PC-3 (cell line): Measurements from ENCODE around the gene RANGAP1. TPM values are rescaled to one million over a fixed set of nuclear protein-coding genes. Genes with fewer than 3 reads are reported as not detected.

Experiments
- ATAC-seq: fragments of 200-7000 bp; cut with Tn5 transposase; 2 replicates; pipeline ENCODE4 v1.9.1; 2020; ENCODE audit warnings: mild to moderate bottlenecking, moderate library complexity
- BruUV-seq: library from RNA; stranded (reverse); fragments of 400-500 nt; replicated peaks from 2 replicates; lab custom pipeline; 2021; lab: Mats Ljungman, UMichigan
- CTCF ChIA-PET: fragments of 300-600 bp; sonication (Branson Sonifier 250); formaldehyde crosslinking; loops from one replicate; lab custom pipeline; 2022; ENCODE audit warnings: antibody characterized with exemption; lab: Charles Lee
- POLR2A ChIA-PET: fragments of 300-600 bp; sonication (Branson Sonifier 250); formaldehyde crosslinking; loops from one replicate; lab custom pipeline; 2022; ENCODE audit warnings: antibody characterized with exemption; ENCODE audit not compliant: unreplicated experiment; lab: Charles Lee
- DNase-seq: peaks from one replicate; pipeline ENCODE4 v3.0.0-alpha.2; 2015
- H2AFZ ChIP-seq: fragments of 300-600 bp; sonication (generic); 2 replicates; pipeline ENCODE4 v1.6.0; 2016; ENCODE audit warnings: antibody characterized with exemption, low read length
- H3F3A ChIP-seq: fragments of 300-600 bp; sonication (generic); one replicate; pipeline ENCODE4 v1.6.0; 2017; ENCODE audit warnings: antibody characterized with exemption, low read length, control low read depth, mild to moderate bottlenecking; ENCODE audit not compliant: unreplicated experiment
- H3K27ac ChIP-seq: fragments of 300-600 bp; sonication (generic); 2 replicates; pipeline ENCODE4 v1.5.1; 2016; ENCODE audit warnings: mild to moderate bottlenecking, low read length
- H3K27me3 ChIP-seq: fragments of 300-600 bp; sonication (generic); 2 replicates; pipeline ENCODE4 v1.6.1; 2016; ENCODE audit warnings: low read length, mixed read lengths
- H3K36me3 ChIP-seq: fragments of 300-600 bp; sonication (generic); 2 replicates; pipeline ENCODE4 v1.6.1; 2016; ENCODE audit warnings: low read depth, mixed run types, low read length, mixed read lengths
- H3K4me1 ChIP-seq: fragments of 300-600 bp; sonication (generic); 2 replicates; pipeline ENCODE4 v1.5.1; 2016; ENCODE audit warnings: low read length; ENCODE audit not compliant: insufficient read depth
- H3K4me2 ChIP-seq: fragments of 300-600 bp; sonication (generic); 2 replicates; pipeline ENCODE4 v1.6.0; 2016; ENCODE audit warnings: low read length
- H3K4me3 ChIP-seq: fragments of 300-600 bp; sonication (generic); 2 replicates; pipeline ENCODE4 v1.5.1; 2016; ENCODE audit warnings: mild to moderate bottlenecking, low read length, mixed read lengths
- H3K79me2 ChIP-seq: fragments of 300-600 bp; sonication (generic); 2 replicates; pipeline ENCODE4 v1.6.1; 2017; ENCODE audit warnings: low read length, mixed read lengths
- H3K9ac ChIP-seq: fragments of 300-600 bp; sonication (generic); 2 replicates; pipeline ENCODE4 v1.6.0; 2016; ENCODE audit warnings: mild to moderate bottlenecking, low read length
- H3K9me2 ChIP-seq: fragments of 300-600 bp; sonication (generic); replicated peaks from 2 replicates; pipeline ENCODE4 v1.6.1; 2016; ENCODE audit warnings: mixed run types, low read length, mixed read lengths
- H3K9me3 ChIP-seq: fragments of 300-600 bp; sonication (generic); 2 replicates; pipeline ENCODE4 v1.6.1; 2016; ENCODE audit warnings: low read length, mixed read lengths
- H4K20me1 ChIP-seq: fragments of 300-600 bp; sonication (generic); 2 replicates; pipeline ENCODE4 v1.6.1; 2016; ENCODE audit warnings: low read length, mixed read lengths
- CTCF ChIP-seq: fragments of 300-600 bp; sonication (generic); conservative IDR thresholded peaks from 2 replicates; pipeline ENCODE4 v1.5.1; 2017; ENCODE audit warnings: antibody characterized with exemption, low read depth, mild to moderate bottlenecking, low read length
- EZH2 ChIP-seq: fragments of 300-600 bp; sonication (generic); IDR thresholded peaks from one replicate; pipeline ENCODE4 v1.6.1; 2017; ENCODE audit warnings: antibody characterized with exemption, mild to moderate bottlenecking, low read length; ENCODE audit not compliant: unreplicated experiment
- EZH2phosphoT487 ChIP-seq: fragments of 300-600 bp; sonication (generic); IDR thresholded peaks from 2 replicates; pipeline ENCODE4 v1.6.1; 2018; ENCODE audit warnings: mild to moderate bottlenecking, antibody characterized with exemption, low read length, borderline replicate concordance
- intact Hi-C: fragments of 100-400 bp; cut with micrococcal nuclease; formaldehyde crosslinking; loops from 2 replicates; pipeline ENCODE4 v1.9.0; 2023
- total RNA-seq: library from RNA; depleted of rRNA; stranded (reverse); fragments of >200 nt; gene quantifications from 2 replicates; pipeline ENCODE4 v1.2.3, GENCODE V29; 2014

Gene RANGAP1
- total RNA-seq, 1 experiment from 2014 or later, result 99.0 TPM

GRCh38 chr22:41248314-41248713 lies 37.7 kb downstream of the RANGAP1 start:
- no peaks in the 10 kb centered on the region for H3F3A ChIP-seq
- no peak overlapping the region for H3K4me2 ChIP-seq
- H3K9ac ChIP-seq, result no peak overlapping the region
- no peaks in the 10 kb centered on the region for H3K9me3 ChIP-seq
- no peaks in the 10 kb centered on the region for H3K4me1 ChIP-seq
- no peaks in the 10 kb centered on the region for H3K9me2 ChIP-seq
- TF ChIP-seq EZH2 (no peak), EZH2phosphoT487 (no peak), CTCF (no peak)
- H3K27ac ChIP-seq, result no peak overlapping the region
- H3K27me3 ChIP-seq, result no peaks in the 10 kb centered on the region
- ChIA-PET CTCF (no interaction called here), POLR2A (no interaction called here)
- BruUV-seq, result no TSS peak
- H2AFZ ChIP-seq, result no peak overlapping the region
- no peak overlapping the region for H3K4me3 ChIP-seq
- peaks cover 22% of the 10 kb centered on the region; the same call in 1 of the 2 replicates for H3K36me3 ChIP-seq
- ATAC-seq, result no peak
- H4K20me1 ChIP-seq, result no peaks in the 10 kb centered on the region
- no peaks in the 10 kb centered on the region for H3K79me2 ChIP-seq
- no peak for DNase-seq
- intact Hi-C loops, result no loop called here

- no TSS peak for BruUV-seq
- Histone ChIP-seq H3K9ac (no peak overlapping the region), H3K9me2 (no peaks in the 10 kb centered on the region), H3K4me3 (no peak overlapping the region), H3K9me3 (no peaks in the 10 kb centered on the region), H4K20me1 (no peaks in the 10 kb centered on the region), H3K27ac (no peak overlapping the region), H3K4me1 (no peaks in the 10 kb centered on the region), H3K4me2 (no peak overlapping the region), H3K79me2 (no peaks in the 10 kb centered on the region), H3F3A (no peaks in the 10 kb centered on the region), H3K27me3 (no peaks in the 10 kb centered on the region), H2AFZ (no peak overlapping the region), H3K36me3 (peaks cover 16% of the 10 kb centered on the region; the same call in 1 of the 2 replicates)
- intact Hi-C loops, result no loop called here
- no peak for TF ChIP-seq EZH2
- no peak for TF ChIP-seq EZH2phosphoT487
- TF ChIP-seq CTCF, result no peak
- no peak for DNase-seq
- ATAC-seq, result no peak
- ChIA-PET CTCF (no interaction called here), POLR2A (interaction anchor here (0.6 kb wide), 1 partner anchor 838 kb away, joined by 6 read pairs; no protein-coding TSS in a partner anchor)
These were observed 38.3 kb downstream of the RANGAP1 start for GRCh38 chr22:41247703-41248102.

GRCh38 chr22:41245917-41246499 lies 40.0 kb downstream of the RANGAP1 start:
- BruUV-seq, result TSS peak; percentile 20
- CTCF ChIA-PET, result no interaction called here
- POLR2A ChIA-PET, result no interaction called here

More at GRCh38 chr22:41245917-41246499, 40.0 kb downstream of the RANGAP1 start:
- Histone ChIP-seq H4K20me1 (no peaks in the 10 kb centered on the region), H3K4me1 (no peaks in the 10 kb centered on the region), H3K4me2 (no peak overlapping the region), H3F3A (no peaks in the 10 kb centered on the region), H3K4me3 (no peak overlapping the region), H3K79me2 (no peaks in the 10 kb centered on the region), H3K9me3 (no peaks in the 10 kb centered on the region), H2AFZ (no peak overlapping the region), H3K9ac (no peak overlapping the region), H3K27me3 (no peaks in the 10 kb centered on the region), H3K36me3 (peaks cover 9% of the 10 kb centered on the region; the same call in 1 of the 2 replicates), H3K27ac (no peak overlapping the region), H3K9me2 (no peaks in the 10 kb centered on the region)
- DNase-seq (no peak), ATAC-seq (no peak)
- TF ChIP-seq CTCF, result 0 out of 2 replicates have a peak, but pooled peaks have one; percentile 25
- TF ChIP-seq EZH2phosphoT487, result no peak
- no peak for TF ChIP-seq EZH2
- intact Hi-C loops, result no loop called here
